ENCODE results near the gene SLX9.

SLX9 gene

GRCh38 chr21:44941567-44941966 is 1.7 kb downstream of the SLX9 start:
- no peak for DNase-seq (ENCODE audit: extremely low spot score)
- CTCF ChIA-PET, result interaction anchor here (2.7 kb wide), 1 partner anchor 196 kb away, joined by 14 read pairs; no protein-coding TSS in a partner anchor
- POLR2A ChIA-PET, result no interaction called here
- no peak for TF ChIP-seq ZNF384 (IDR thresholded peaks at IDR 0.05)
- no peak for TF ChIP-seq FOXA1 (IDR thresholded peaks at IDR 0.05)
- no peak for TF ChIP-seq HDGF (IDR thresholded peaks at IDR 0.05; ENCODE audit: borderline replicate concordance)
- no peak for TF ChIP-seq BHLHE40 (IDR thresholded peaks at IDR 0.05; ENCODE audit: borderline replicate concordance)
- no peak for TF ChIP-seq ELF4 (IDR thresholded peaks at IDR 0.05)
- no peak for TF ChIP-seq PKNOX1 (IDR thresholded peaks at IDR 0.05)
- no peak for TF ChIP-seq FOXK2 (IDR thresholded peaks at IDR 0.05)
- TF ChIP-seq TARDBP (IDR thresholded peaks at IDR 0.05), result no peak
- no peak for TF ChIP-seq NFRKB (IDR thresholded peaks at IDR 0.05)
- no peak for TF ChIP-seq SP1 (IDR thresholded peaks at IDR 0.05)
- TF ChIP-seq CTBP1 (IDR thresholded peaks at IDR 0.05; ENCODE audit: borderline replicate concordance), result no peak
- TF ChIP-seq SUZ12 (IDR thresholded peaks at IDR 0.05), result no peak
- no peak for TF ChIP-seq FOXM1 (IDR thresholded peaks at IDR 0.05; ENCODE audit: borderline replicate concordance)
- no peak for TF ChIP-seq ARNT (IDR thresholded peaks at IDR 0.05)
- no peak for TF ChIP-seq LEF1 (IDR thresholded peaks at IDR 0.05; ENCODE audit: borderline replicate concordance)
- no peak for TF ChIP-seq L3MBTL2 (conservative IDR thresholded peaks at IDR 0.05)

GRCh38 chr21:44942566-44942965 is 2.7 kb downstream of the SLX9 start:
- POLR2A ChIA-PET, result no interaction called here
- TF ChIP-seq SUZ12 (IDR thresholded peaks at IDR 0.05), result no peak
- TF ChIP-seq FOXK2 (IDR thresholded peaks at IDR 0.05), result no peak
- TF ChIP-seq PKNOX1 (IDR thresholded peaks at IDR 0.05), result no peak
- no peak for TF ChIP-seq NFRKB (IDR thresholded peaks at IDR 0.05)
- TF ChIP-seq BHLHE40 (IDR thresholded peaks at IDR 0.05; ENCODE audit: borderline replicate concordance), result no peak
- no peak for TF ChIP-seq FOXA1 (IDR thresholded peaks at IDR 0.05)
- TF ChIP-seq TARDBP (IDR thresholded peaks at IDR 0.05), result no peak
- no peak for TF ChIP-seq L3MBTL2 (conservative IDR thresholded peaks at IDR 0.05)
- no peak for TF ChIP-seq LEF1 (IDR thresholded peaks at IDR 0.05; ENCODE audit: borderline replicate concordance)
- no peak for TF ChIP-seq CTBP1 (IDR thresholded peaks at IDR 0.05; ENCODE audit: borderline replicate concordance)
- TF ChIP-seq FOXM1 (IDR thresholded peaks at IDR 0.05; ENCODE audit: borderline replicate concordance), result no peak
- no peak for TF ChIP-seq ELF4 (IDR thresholded peaks at IDR 0.05)
- no peak for DNase-seq (ENCODE audit: extremely low spot score)
- CTCF ChIA-PET, result interaction anchor here (2.7 kb wide), 1 partner anchor 195 kb away, joined by 14 read pairs; no protein-coding TSS in a partner anchor

GRCh38 chr21:44943005-44943685 is 3.3 kb downstream of the SLX9 start:
- ChIA-PET POLR2A (no interaction called here), CTCF (interaction anchor here (2.7 kb wide), 1 partner anchor 195 kb away, joined by 14 read pairs; no protein-coding TSS in a partner anchor)
- no peak for DNase-seq (ENCODE audit: extremely low spot score)
- no peak for TF ChIP-seq ELF4 (IDR thresholded peaks at IDR 0.05)
- no peak for TF ChIP-seq TARDBP (IDR thresholded peaks at IDR 0.05)
- TF ChIP-seq CTBP1 (IDR thresholded peaks at IDR 0.05; ENCODE audit: borderline replicate concordance), result no peak
- no peak for TF ChIP-seq BHLHE40 (IDR thresholded peaks at IDR 0.05; ENCODE audit: borderline replicate concordance)
- TF ChIP-seq SUZ12 (IDR thresholded peaks at IDR 0.05), result no peak
- no peak for TF ChIP-seq LEF1 (IDR thresholded peaks at IDR 0.05; ENCODE audit: borderline replicate concordance)
- TF ChIP-seq FOXK2 (IDR thresholded peaks at IDR 0.05), result no peak
- no peak for TF ChIP-seq HDGF (IDR thresholded peaks at IDR 0.05; ENCODE audit: borderline replicate concordance)
- no peak for TF ChIP-seq L3MBTL2 (conservative IDR thresholded peaks at IDR 0.05)
- no peak for TF ChIP-seq ZNF384 (IDR thresholded peaks at IDR 0.05)
- no peak for TF ChIP-seq PKNOX1 (IDR thresholded peaks at IDR 0.05)
- TF ChIP-seq SP1 (IDR thresholded peaks at IDR 0.05), result no peak
- TF ChIP-seq ARNT (IDR thresholded peaks at IDR 0.05), result no peak
- no peak for TF ChIP-seq FOXA1 (IDR thresholded peaks at IDR 0.05)
- TF ChIP-seq NFRKB (IDR thresholded peaks at IDR 0.05), result no peak

GRCh38 chr21:44943686-44944550 is 4.1 kb downstream of the SLX9 start:
- CTCF ChIA-PET, result interaction anchor here (2.7 kb wide), 1 partner anchor 194 kb away, joined by 14 read pairs; no protein-coding TSS in a partner anchor
- POLR2A ChIA-PET, result no interaction called here
- TF ChIP-seq ZNF384 (IDR thresholded peaks at IDR 0.05) (no peak), ELF4 (IDR thresholded peaks at IDR 0.05) (no peak), HDGF (IDR thresholded peaks at IDR 0.05; ENCODE audit: borderline replicate concordance) (no peak)
- DNase-seq (ENCODE audit: extremely low spot score), result no peak

GRCh38 chr21:44944596-44944995 is 4.8 kb downstream of the SLX9 start:
- TF ChIP-seq LEF1 (IDR thresholded peaks at IDR 0.05; ENCODE audit: borderline replicate concordance) (no peak), PKNOX1 (IDR thresholded peaks at IDR 0.05) (no peak), BHLHE40 (IDR thresholded peaks at IDR 0.05; ENCODE audit: borderline replicate concordance) (no peak), ARNT (IDR thresholded peaks at IDR 0.05) (no peak), HDGF (IDR thresholded peaks at IDR 0.05; ENCODE audit: borderline replicate concordance) (no peak), ZNF384 (IDR thresholded peaks at IDR 0.05) (no peak), ELF4 (IDR thresholded peaks at IDR 0.05) (no peak)
- ChIA-PET POLR2A (interaction anchor here (0.6 kb wide), 1 partner anchor 66 kb away, joined by 3 read pairs; no protein-coding TSS in a partner anchor), CTCF (no interaction called here)
- DNase-seq (ENCODE audit: extremely low spot score), result no peak
